Gastrocnemius medialis (tissue), 4 donors: ENCODE results near the gene JMJD7. TPM values are rescaled to one million over a fixed set of nuclear protein-coding genes. Genes with fewer than 3 reads are reported as not detected.

Source experiments
- ATAC-seq, 2 donors: fragments of 150-250 bp; one replicate each; pipeline ENCODE4 v1.9.1; 2016
- DNase-seq, 2 donors: peaks; one replicate each; pipeline ENCODE4 v3.0.0-alpha.2; 2019
- H3K27ac ChIP-seq, 4 donors: fragments of 200-600 bp; sonication (generic); 1 replicate in 1 of 4; 2 replicates in 3 of 4; pipeline ENCODE4 v1.5.1; 2016 to 2018; ENCODE audit warnings: mild to moderate bottlenecking in 2 of 4, moderate library complexity in 1 of 4
- H3K27me3 ChIP-seq, 3 donors: fragments of 200-600 bp; sonication (generic) in 2 of 3; 1 replicate in 1 of 3; 2 replicates in 2 of 3; pipeline versions ENCODE4 v1.5.1 to v1.6.0; 2016 to 2019; ENCODE audit warnings: mild to moderate bottlenecking in 1 of 3, moderate library complexity in 1 of 3
- H3K36me3 ChIP-seq, 2 donors: fragments of 200-600 bp; sonication (generic) in 1 of 2; one replicate each; pipeline ENCODE4 v1.5.1; 2017 to 2018
- H3K4me1 ChIP-seq, 2 donors: fragments of 200-600 bp; sonication (generic) in 1 of 2; one replicate each; pipeline ENCODE4 v1.5.1; 2016 to 2017; ENCODE audit warnings: mild to moderate bottlenecking in 2 of 2
- H3K4me3 ChIP-seq, 4 donors: fragments of 200-600 bp; sonication (generic) in 3 of 4; 1 replicate in 1 of 4; 2 replicates in 3 of 4; pipeline ENCODE4 v1.5.1; 2016 to 2019; ENCODE audit warnings: mild to moderate bottlenecking in 2 of 4
- H3K9me3 ChIP-seq, 3 donors: fragments of 200-600 bp; sonication (generic) in 2 of 3; 1 replicate in 1 of 3; 2 replicates in 2 of 3; pipeline ENCODE4 v1.5.1; 2016 to 2019
- POLR2A ChIP-seq, 2 donors: fragments of 450-650 bp; IDR thresholded peaks; one replicate each; pipeline ENCODE4 v1.6.1; 2017; ENCODE audit warnings: antibody characterized with exemption in 2 of 2, mild to moderate bottlenecking in 2 of 2, moderate library complexity in 2 of 2
- in situ Hi-C, 4 donors: fragments of 200-750 bp; cut with MboI; loops; one replicate each; pipeline versions ENCODE4 v1.15.0 to v1.8.0; 2017; ENCODE audit warnings: low sequenced_read_pairs in 4 of 4
- intact Hi-C: fragments of 100-400 bp; cut with DNase I; formaldehyde crosslinking; loops from one replicate; pipeline ENCODE4 v1.15.1; 2023; ENCODE audit warnings: low total_unique reads
- total RNA-seq, 4 donors: library from RNA; depleted of rRNA; stranded (reverse); fragments of >200 nt; gene quantifications; one replicate each; pipeline versions ENCODE4 v1.1.0 to v1.2.3, GENCODE V29; 2016
- TF ChIP-seq, protein P1 (sequence below), 5 experiments: fragments of 450-650 bp in 3 of 5; fragments of 200-600 bp in 2 of 5; sonication (generic) in 2 of 5; IDR thresholded peaks in 4 of 5; conservative IDR thresholded peaks in 1 of 5; 1 replicate in 4 of 5; 2 replicates in 1 of 5; pipeline ENCODE4 v1.5.1; 2016 to 2019; ENCODE audit warnings: antibody characterized with exemption in 5 of 5, mild to moderate bottlenecking in 3 of 5, moderate library complexity in 3 of 5

Gene JMJD7
- total RNA-seq, 4 donors from 2014 or later = 1.7 to 7.6 (median 3.9) TPM

DNA sequence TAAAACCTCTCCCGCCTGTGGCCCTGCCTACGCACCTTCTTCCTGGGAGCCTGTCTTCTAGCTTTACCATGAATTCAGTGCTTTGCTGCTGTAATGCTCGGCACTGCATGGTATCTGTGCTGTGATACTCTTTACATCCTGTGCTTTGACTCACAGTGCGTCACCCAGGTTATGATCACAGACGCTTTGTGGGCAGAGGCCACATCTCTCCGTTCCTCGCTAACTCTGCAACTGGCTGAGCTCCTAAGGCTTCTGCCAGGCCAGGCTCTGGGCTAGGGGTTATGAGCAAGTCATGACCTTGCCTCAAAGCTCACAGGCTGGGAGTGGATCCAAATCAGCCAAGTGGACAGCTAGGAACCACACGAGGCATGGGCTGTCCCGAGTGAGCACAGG is 42.8 kb downstream of the JMJD7 start:
- no peaks in the 10 kb centered on the region for H3K27me3 ChIP-seq
- H3K27ac ChIP-seq = no peak overlapping the region
- in situ Hi-C loops (no loop called here), intact Hi-C loops (no loop called here)
- TF ChIP-seq POLR2A (IDR thresholded peaks at IDR 0.05) = no peak
- TF ChIP-seq, protein P1, sequence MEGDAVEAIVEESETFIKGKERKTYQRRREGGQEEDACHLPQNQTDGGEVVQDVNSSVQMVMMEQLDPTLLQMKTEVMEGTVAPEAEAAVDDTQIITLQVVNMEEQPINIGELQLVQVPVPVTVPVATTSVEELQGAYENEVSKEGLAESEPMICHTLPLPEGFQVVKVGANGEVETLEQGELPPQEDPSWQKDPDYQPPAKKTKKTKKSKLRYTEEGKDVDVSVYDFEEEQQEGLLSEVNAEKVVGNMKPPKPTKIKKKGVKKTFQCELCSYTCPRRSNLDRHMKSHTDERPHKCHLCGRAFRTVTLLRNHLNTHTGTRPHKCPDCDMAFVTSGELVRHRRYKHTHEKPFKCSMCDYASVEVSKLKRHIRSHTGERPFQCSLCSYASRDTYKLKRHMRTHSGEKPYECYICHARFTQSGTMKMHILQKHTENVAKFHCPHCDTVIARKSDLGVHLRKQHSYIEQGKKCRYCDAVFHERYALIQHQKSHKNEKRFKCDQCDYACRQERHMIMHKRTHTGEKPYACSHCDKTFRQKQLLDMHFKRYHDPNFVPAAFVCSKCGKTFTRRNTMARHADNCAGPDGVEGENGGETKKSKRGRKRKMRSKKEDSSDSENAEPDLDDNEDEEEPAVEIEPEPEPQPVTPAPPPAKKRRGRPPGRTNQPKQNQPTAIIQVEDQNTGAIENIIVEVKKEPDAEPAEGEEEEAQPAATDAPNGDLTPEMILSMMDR (IDR thresholded peaks at IDR 0.05 in 4 of 5, conservative IDR thresholded peaks at IDR 0.05 in 1 of 5) = no peak
- no peak for ATAC-seq
- H3K36me3 ChIP-seq = no peaks in the 10 kb centered on the region
- H3K9me3 ChIP-seq = no peaks in the 10 kb centered on the region
- no peaks in the 10 kb centered on the region for H3K4me1 ChIP-seq
- no peak for DNase-seq
- no peak overlapping the region for H3K4me3 ChIP-seq

DNA sequence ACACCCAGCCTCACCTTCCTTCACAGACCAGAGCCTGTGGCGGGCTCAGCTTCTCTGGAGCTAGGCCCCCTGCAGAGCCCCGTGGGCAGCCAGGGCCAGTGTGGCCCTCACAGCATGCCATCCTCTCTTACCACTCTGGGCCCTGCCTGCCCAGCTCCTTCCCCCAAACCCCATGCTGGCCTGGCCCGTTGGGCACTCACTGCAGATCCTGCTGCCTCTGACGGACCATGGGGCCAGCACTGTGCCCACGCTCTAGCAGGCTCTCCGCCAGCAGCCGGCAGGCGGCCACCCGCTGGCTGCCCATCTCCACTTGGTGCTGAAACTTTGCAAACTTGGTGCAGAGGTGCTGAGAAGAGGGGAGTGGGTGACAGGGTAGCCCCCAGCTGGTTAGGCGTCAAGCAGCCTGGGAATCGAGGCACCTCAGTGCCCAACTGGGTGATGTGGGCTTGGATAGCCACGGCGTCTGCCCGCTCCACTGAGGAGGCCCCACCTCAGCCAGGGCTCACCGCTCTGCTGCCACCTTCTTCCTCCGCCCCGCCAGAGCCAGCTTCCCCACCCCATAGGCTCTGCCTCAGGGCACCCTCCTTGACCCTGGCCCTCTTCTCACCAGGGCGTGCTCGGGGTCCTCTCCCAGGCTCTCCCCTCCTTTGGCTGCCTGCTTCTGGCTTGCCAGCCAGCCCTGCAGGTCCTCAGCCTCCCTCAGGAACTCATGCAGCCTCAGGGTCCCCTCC is 43.4 kb downstream of the JMJD7 start:
- H3K27ac ChIP-seq = no peak overlapping the region
- DNase-seq = no peak
- intact Hi-C loops = no loop called here
- no peak for TF ChIP-seq POLR2A (IDR thresholded peaks at IDR 0.05)
- TF ChIP-seq, protein P1 (IDR thresholded peaks at IDR 0.05 in 4 of 5, conservative IDR thresholded peaks at IDR 0.05 in 1 of 5) = no peak
- H3K4me1 ChIP-seq = no peaks in the 10 kb centered on the region
- H3K4me3 ChIP-seq = no peak overlapping the region
- no peaks in the 10 kb centered on the region for H3K27me3 ChIP-seq
- in situ Hi-C loops = no loop called here
- ATAC-seq = no peak
- H3K36me3 ChIP-seq = no peaks in the 10 kb centered on the region
- H3K9me3 ChIP-seq = no peaks in the 10 kb centered on the region

DNA sequence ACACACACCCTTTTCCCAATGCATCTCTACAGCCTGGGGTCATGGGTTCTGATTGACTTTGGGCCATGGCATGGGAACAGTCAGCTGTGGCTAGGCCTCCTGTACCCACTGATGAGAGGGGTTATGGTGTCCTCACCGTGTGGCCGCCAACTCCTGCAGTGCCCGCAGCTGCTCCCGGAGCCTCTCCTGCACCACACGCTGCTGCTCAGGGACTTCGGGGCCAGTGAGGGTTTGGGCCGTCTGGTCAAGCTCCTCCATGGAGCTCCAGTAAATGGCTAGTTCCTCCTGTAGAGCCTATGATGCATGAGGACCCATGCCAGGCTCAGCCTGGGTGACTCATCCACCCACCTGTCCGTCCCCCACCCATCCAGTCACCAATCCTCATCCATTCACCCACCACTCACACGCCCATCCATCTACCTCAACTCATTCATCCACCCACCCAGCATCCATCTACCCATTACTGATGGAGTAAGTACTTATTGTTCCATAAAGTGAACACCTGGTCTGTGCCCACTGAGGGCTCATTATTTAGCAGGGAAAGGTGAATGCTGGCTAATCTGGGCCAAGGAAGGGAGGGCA is 44.4 kb downstream of the JMJD7 start:
- in situ Hi-C loops = no loop called here
- ATAC-seq (no peak), DNase-seq (no peak)
- TF ChIP-seq, protein P1 (IDR thresholded peaks at IDR 0.05 in 4 of 5, conservative IDR thresholded peaks at IDR 0.05 in 1 of 5) = no peak
- no peak for TF ChIP-seq POLR2A (IDR thresholded peaks at IDR 0.05)
- no peak overlapping the region for H3K4me3 ChIP-seq
- H3K27ac ChIP-seq = no peak overlapping the region
- no peaks in the 10 kb centered on the region for H3K27me3 ChIP-seq
- no peaks in the 10 kb centered on the region for H3K9me3 ChIP-seq
- no peaks in the 10 kb centered on the region for H3K4me1 ChIP-seq
- intact Hi-C loops = no loop called here
- H3K36me3 ChIP-seq = no peaks in the 10 kb centered on the region

DNA sequence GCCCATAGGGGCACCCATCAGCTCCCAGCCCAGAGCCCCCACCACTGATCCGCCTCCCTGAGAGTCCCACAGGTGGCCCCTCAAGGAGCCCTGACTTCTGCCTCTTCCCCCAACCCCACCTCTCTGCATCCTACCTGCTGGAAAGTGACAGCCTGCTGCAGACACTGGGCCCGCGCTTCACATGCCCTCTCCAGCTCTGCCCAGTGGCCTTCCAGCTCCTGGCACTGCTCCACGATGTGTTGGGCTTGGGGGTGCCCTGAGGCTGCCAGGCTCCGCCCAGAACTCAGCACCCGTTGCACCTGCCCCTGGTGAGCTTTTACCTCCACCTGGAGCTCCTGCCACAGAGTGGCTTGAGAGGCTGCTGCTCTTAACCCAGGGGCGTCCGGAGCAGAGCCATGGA is 45.8 kb downstream of the JMJD7 start:
- intact Hi-C loops (no loop called here), in situ Hi-C loops (no loop called here)

More for the DNA sequence above, 45.8 kb downstream of the JMJD7 start:
- Histone ChIP-seq H3K36me3 (no peaks in the 10 kb centered on the region), H3K4me1 (peaks cover 0 to 3% of the 10 kb centered on the region in 2 donors), H3K4me3 (no peak overlapping the region), H3K27me3 (no peaks in the 10 kb centered on the region), H3K9me3 (no peaks in the 10 kb centered on the region), H3K27ac (no peak overlapping the region)
- ATAC-seq (no peak), DNase-seq (no peak)
- no peak for TF ChIP-seq POLR2A (IDR thresholded peaks at IDR 0.05)
- TF ChIP-seq, protein P1 (IDR thresholded peaks at IDR 0.05 in 4 of 5, conservative IDR thresholded peaks at IDR 0.05 in 1 of 5) = no peak
